ENCODE data around the gene SERBP1.
"Not testable (repeated sequence)": the region's sequence is repeated elsewhere in the genome, so short reads cannot be mapped to it uniquely, and the experiment has no call there.

Gene SERBP1

GRCh38 chr1:67400029-67400786 lies 30.0 kb downstream of the SERBP1 start:
- H3K36me3 Mint-ChIP-seq, result peaks cover 15% of the 10 kb centered on the region
- not testable (repeated sequence) for H3K4me3 Mint-ChIP-seq, H3K27ac Mint-ChIP-seq, H3K4me1 Mint-ChIP-seq, H3K27me3 Mint-ChIP-seq, H3K9me3 Mint-ChIP-seq

GRCh38 chr1:67399199-67399993 lies 30.8 kb downstream of the SERBP1 start:
- Mint-ChIP-seq H3K36me3 (peaks cover 18% of the 10 kb centered on the region), H3K27me3 (no peaks in the 10 kb centered on the region), H3K4me1 (no peaks in the 10 kb centered on the region), H3K9me3 (no peaks in the 10 kb centered on the region), H3K27ac (peak overlapping the region; percentile 11), H3K4me3 (no peak overlapping the region)

- Mint-ChIP-seq H3K27me3 (no peaks in the 10 kb centered on the region), H3K4me1 (peaks cover 4% of the 10 kb centered on the region), H3K4me3 (no peak overlapping the region), H3K36me3 (peaks cover 37% of the 10 kb centered on the region), H3K27ac (no peak overlapping the region), H3K9me3 (no peaks in the 10 kb centered on the region)
These were observed 35.7 kb downstream of the SERBP1 start for GRCh38 chr1:67394548-67394947.

- no peak overlapping the region for H3K4me3 Mint-ChIP-seq
- no peaks in the 10 kb centered on the region for H3K27me3 Mint-ChIP-seq
- peaks cover 39% of the 10 kb centered on the region for H3K36me3 Mint-ChIP-seq
- H3K4me1 Mint-ChIP-seq, result peaks cover 4% of the 10 kb centered on the region
- no peaks in the 10 kb centered on the region for H3K9me3 Mint-ChIP-seq
- H3K27ac Mint-ChIP-seq, result no peak overlapping the region
These were observed 36.5 kb downstream of the SERBP1 start for GRCh38 chr1:67393737-67394136.

- Mint-ChIP-seq H3K27me3 (no peaks in the 10 kb centered on the region), H3K27ac (no peak overlapping the region), H3K9me3 (no peaks in the 10 kb centered on the region), H3K4me1 (peaks cover 4% of the 10 kb centered on the region), H3K36me3 (peaks cover 39% of the 10 kb centered on the region), H3K4me3 (no peak overlapping the region)
These were observed 37.0 kb downstream of the SERBP1 start for GRCh38 chr1:67393240-67393639.

GRCh38 chr1:67390041-67390887 lies 39.9 kb downstream of the SERBP1 start:
- H3K4me1 Mint-ChIP-seq, result peaks cover 4% of the 10 kb centered on the region
- H3K27me3 Mint-ChIP-seq, result no peaks in the 10 kb centered on the region
- H3K36me3 Mint-ChIP-seq, result peaks cover 35% of the 10 kb centered on the region
- no peak overlapping the region for H3K4me3 Mint-ChIP-seq
- no peaks in the 10 kb centered on the region for H3K9me3 Mint-ChIP-seq
- no peak overlapping the region for H3K27ac Mint-ChIP-seq

GRCh38 chr1:67383999-67384638 lies 46.1 kb downstream of the SERBP1 start:
- no peak overlapping the region for H3K27ac Mint-ChIP-seq
- no peak overlapping the region for H3K4me3 Mint-ChIP-seq
- no peaks in the 10 kb centered on the region for H3K27me3 Mint-ChIP-seq
- no peaks in the 10 kb centered on the region for H3K4me1 Mint-ChIP-seq
- H3K36me3 Mint-ChIP-seq, result peaks cover 48% of the 10 kb centered on the region
- peaks cover 16% of the 10 kb centered on the region for H3K9me3 Mint-ChIP-seq

- Mint-ChIP-seq H3K36me3 (peaks cover 46% of the 10 kb centered on the region), H3K27ac (peak overlapping the region; percentile 7), H3K4me1 (no peaks in the 10 kb centered on the region)
These were observed 47.9 kb downstream of the SERBP1 start for GRCh38 chr1:67382292-67382691.

GRCh38 chr1:67381154-67381553 lies 49.0 kb downstream of the SERBP1 start:
- H3K27ac Mint-ChIP-seq, result no peak overlapping the region
- no peaks in the 10 kb centered on the region for H3K4me1 Mint-ChIP-seq
- H3K4me3 Mint-ChIP-seq, result no peak overlapping the region
- peaks cover 50% of the 10 kb centered on the region for H3K36me3 Mint-ChIP-seq
- H3K27me3 Mint-ChIP-seq, result no peaks in the 10 kb centered on the region
- H3K9me3 Mint-ChIP-seq, result peaks cover 16% of the 10 kb centered on the region

More at GRCh38 chr1:67382292-67382691, 47.9 kb downstream of the SERBP1 start:
- Mint-ChIP-seq H3K27me3 (no peaks in the 10 kb centered on the region), H3K4me3 (no peak overlapping the region), H3K9me3 (peaks cover 16% of the 10 kb centered on the region)

GRCh38 chr1:67377253-67377652 lies 52.9 kb downstream of the SERBP1 start:
- Mint-ChIP-seq H3K4me3 (no peak overlapping the region), H3K4me1 (no peaks in the 10 kb centered on the region), H3K27ac (no peak overlapping the region), H3K9me3 (no peaks in the 10 kb centered on the region), H3K27me3 (no peaks in the 10 kb centered on the region), H3K36me3 (peaks cover 28% of the 10 kb centered on the region)

GRCh38 chr1:67376381-67376780 lies 53.8 kb downstream of the SERBP1 start:
- no peak overlapping the region for H3K27ac Mint-ChIP-seq
- H3K36me3 Mint-ChIP-seq, result peaks cover 32% of the 10 kb centered on the region
- no peaks in the 10 kb centered on the region for H3K9me3 Mint-ChIP-seq
- H3K27me3 Mint-ChIP-seq, result no peaks in the 10 kb centered on the region
- H3K4me1 Mint-ChIP-seq, result no peaks in the 10 kb centered on the region
- no peak overlapping the region for H3K4me3 Mint-ChIP-seq

- Mint-ChIP-seq H3K9me3 (no peaks in the 10 kb centered on the region), H3K4me3 (no peak overlapping the region), H3K4me1 (no peaks in the 10 kb centered on the region), H3K27ac (no peak overlapping the region), H3K27me3 (no peaks in the 10 kb centered on the region), H3K36me3 (peaks cover 32% of the 10 kb centered on the region)
These were observed 57.3 kb downstream of the SERBP1 start for GRCh38 chr1:67372898-67373297.

GRCh38 chr1:67372136-67372535 lies 58.1 kb downstream of the SERBP1 start:
- no peaks in the 10 kb centered on the region for H3K9me3 Mint-ChIP-seq
- H3K36me3 Mint-ChIP-seq, result peaks cover 31% of the 10 kb centered on the region
- H3K4me3 Mint-ChIP-seq, result no peak overlapping the region
- peak overlapping the region; percentile 1 for H3K27ac Mint-ChIP-seq
- no peaks in the 10 kb centered on the region for H3K4me1 Mint-ChIP-seq
- H3K27me3 Mint-ChIP-seq, result no peaks in the 10 kb centered on the region

GRCh38 chr1:67371681-67372080 lies 58.5 kb downstream of the SERBP1 start:
- Mint-ChIP-seq H3K27me3 (no peaks in the 10 kb centered on the region), H3K36me3 (peaks cover 29% of the 10 kb centered on the region), H3K4me3 (no peak overlapping the region), H3K4me1 (no peaks in the 10 kb centered on the region), H3K9me3 (no peaks in the 10 kb centered on the region), H3K27ac (peak overlapping the region; percentile 1)

GRCh38 chr1:67371043-67371442 lies 59.2 kb downstream of the SERBP1 start:
- Mint-ChIP-seq H3K27me3 (no peaks in the 10 kb centered on the region), H3K4me3 (no peak overlapping the region), H3K36me3 (peaks cover 25% of the 10 kb centered on the region), H3K4me1 (no peaks in the 10 kb centered on the region), H3K9me3 (no peaks in the 10 kb centered on the region), H3K27ac (no peak overlapping the region)

Measured in activated naive CD4-positive, alpha-beta T cell treated with anti-CD3 and anti-CD28 coated beads, Interleukin-2, amount 50 U/mL, for 24 hours (primary cell).